Endothelial cell of umbilical vein (primary cell): ENCODE data around the gene CRYAB. TPM values are rescaled to one million over a fixed set of nuclear protein-coding genes. Genes with fewer than 3 reads are reported as not detected.
"Not testable (repeated sequence)": the region's sequence is repeated elsewhere in the genome, so short reads cannot be mapped to it uniquely, and the experiment has no call there.

ENCODE experiments used
- BruUV-seq: library from RNA; stranded (reverse); fragments of 400-500 nt; replicated peaks from 2 replicates; lab custom pipeline; 2021; lab: Mats Ljungman, UMichigan
- CTCF ChIA-PET: fragments of 300-600, 350-600 bp; sonication (Branson Sonifier 250); formaldehyde crosslinking; loops from one replicate; lab custom pipeline; 2021; ENCODE audit warnings: antibody characterized with exemption, inconsistent platforms; lab: Charles Lee
- POLR2A ChIA-PET: fragments of 300-600, 350-600 bp; sonication (Branson Sonifier 250); formaldehyde crosslinking; loops from one replicate; lab custom pipeline; 2021; ENCODE audit warnings: antibody characterized with exemption, inconsistent platforms; lab: Charles Lee
- DNase-seq: peaks from one replicate; pipeline ENCODE4 v3.0.0-alpha.2; 2011; ENCODE audit warnings: low read depth, low spot score
- FAIRE-seq: peaks from 2 replicates; lab custom pipeline; 2011; peaks lifted over from hg19 to GRCh38; lab: Jason Lieb, UNC
- H2AFZ ChIP-seq: 2 replicates; pipeline ENCODE4 v1.6.0; 2012; ENCODE audit warnings: low read depth, low read length, control low read depth, inconsistent platforms
- H3K27ac ChIP-seq: 2 replicates; pipeline ENCODE4 v1.5.1; 2011; ENCODE audit warnings: low read depth, mild to moderate bottlenecking, control low read depth, low read length, moderate library complexity; ENCODE audit not compliant: insufficient read depth
- H3K27me3 ChIP-seq, 2 experiments: 2 replicates each; pipeline versions ENCODE4 v1.6.0 to v1.6.1; 2011; ENCODE audit warnings: low read length in 2 of 2, mixed read lengths in 1 of 2; ENCODE audit not compliant: control insufficient read depth in 2 of 2, insufficient read depth in 2 of 2
- H3K36me3 ChIP-seq, 2 experiments: 2 replicates in 1 of 2; 3 replicates in 1 of 2; pipeline ENCODE4 v1.5.1; 2011; ENCODE audit warnings: low read length in 2 of 2, mild to moderate bottlenecking in 1 of 2, moderate library complexity in 1 of 2; ENCODE audit not compliant: control insufficient read depth in 2 of 2, insufficient read depth in 2 of 2; ENCODE audit errors: extremely low read depth in 1 of 2
- H3K4me1 ChIP-seq: 3 replicates; pipeline ENCODE4 v1.5.1; 2011; ENCODE audit warnings: mild to moderate bottlenecking, low read length; ENCODE audit not compliant: control insufficient read depth, insufficient read depth; ENCODE audit errors: extremely low read depth
- H3K4me2 ChIP-seq: 2 replicates; pipeline ENCODE4 v1.6.1; 2011; ENCODE audit warnings: low read length, control low read depth, mixed read lengths; ENCODE audit not compliant: insufficient read depth
- H3K4me3 ChIP-seq, 3 experiments: fragments of 200-600 bp in 1 of 3; sonication (generic), shearing (Covaris generic) in 1 of 3; replicated peaks in 1 of 3; 2 replicates each; pipeline ENCODE4 v1.5.1; 2011 to 2016; ENCODE audit warnings: control low read depth in 3 of 3, low read length in 3 of 3, mild to moderate bottlenecking in 2 of 3, inconsistent platforms in 1 of 3, low read depth in 1 of 3, moderate library complexity in 1 of 3; ENCODE audit not compliant: insufficient read depth in 1 of 3
- H3K79me2 ChIP-seq: 2 replicates; pipeline ENCODE4 v1.6.0; 2012; ENCODE audit warnings: low read length, inconsistent platforms; ENCODE audit not compliant: control insufficient read depth, insufficient read depth
- H3K9ac ChIP-seq: replicated peaks from 2 replicates; pipeline ENCODE3; 2011; ENCODE audit warnings: low read length, control low read depth; ENCODE audit not compliant: insufficient read depth; ENCODE audit errors: extremely low read depth
- H3K9me1 ChIP-seq: replicated peaks from 3 replicates; pipeline ENCODE4 v1.6.0; 2011; ENCODE audit warnings: mild to moderate bottlenecking, low read length; ENCODE audit not compliant: control insufficient read depth, insufficient read depth; ENCODE audit errors: extremely low read depth
- H3K9me3 ChIP-seq: replicated peaks from 2 replicates; pipeline ENCODE4 v1.5.1; 2012; ENCODE audit warnings: low read length, inconsistent platforms; ENCODE audit not compliant: control insufficient read depth, insufficient read depth
- H4K20me1 ChIP-seq: replicated peaks from 2 replicates; pipeline ENCODE3; 2011; ENCODE audit warnings: mild to moderate bottlenecking, low read length; ENCODE audit not compliant: control insufficient read depth, insufficient read depth; ENCODE audit errors: extremely low read depth
- EZH2 ChIP-seq: IDR thresholded peaks from 2 replicates; pipeline ENCODE4 v1.6.1; 2012; ENCODE audit warnings: borderline replicate concordance, low read depth, mild to moderate bottlenecking, moderate library complexity, low read length, inconsistent platforms; ENCODE audit not compliant: severe bottlenecking
- FOS ChIP-seq: IDR thresholded peaks from 2 replicates; pipeline ENCODE4 v1.6.1; 2011; ENCODE audit warnings: mild to moderate bottlenecking, low read length, moderate library complexity, borderline replicate concordance; ENCODE audit not compliant: insufficient read depth
- GATA2 ChIP-seq: IDR thresholded peaks from 2 replicates; pipeline ENCODE4 v1.7.0; 2011; ENCODE audit warnings: low read depth, mild to moderate bottlenecking, moderate library complexity, mixed read lengths, low read length; ENCODE audit not compliant: insufficient read length, insufficient read depth
- JUN ChIP-seq: IDR thresholded peaks from 2 replicates; pipeline ENCODE4 v1.6.1; 2011; ENCODE audit warnings: borderline replicate concordance, low read depth; ENCODE audit not compliant: insufficient read length, insufficient read depth
- MYC ChIP-seq: IDR thresholded peaks from one replicate; pipeline ENCODE4 v1.6.1; 2011; ENCODE audit warnings: mild to moderate bottlenecking, low read depth, low read length
- POLR2A ChIP-seq: IDR thresholded peaks from 2 replicates; pipeline ENCODE4 v1.6.1; 2012; ENCODE audit warnings: low read depth, mild to moderate bottlenecking, control low read depth, low read length
- POLR2AphosphoS5 ChIP-seq: IDR thresholded peaks from 2 replicates; pipeline ENCODE4 v1.6.1; 2012; ENCODE audit warnings: low read depth, mild to moderate bottlenecking, control low read depth, low read length, moderate library complexity; ENCODE audit not compliant: insufficient read depth
- dilution Hi-C: fragments of 300-500 bp; cut with MboI; formaldehyde crosslinking; loops from one replicate; pipeline ENCODE4 v1.15.0; 2019; ENCODE audit warnings: low sequenced_read_pairs; ENCODE audit not compliant: extremely low pct_ligation_motif_present
- intact Hi-C: fragments of 100-400 bp; cut with micrococcal nuclease; formaldehyde crosslinking; loops from one replicate; pipeline ENCODE4 v1.10.0; 2022
- polyA plus RNA-seq, 4 experiments: library from polyadenylated mRNA; depleted of rRNA in 3 of 4; stranded (reverse) in 3 of 4; unstranded in 1 of 4; fragments of >200 nt; gene quantifications; 2 replicates each; pipeline versions ENCODE4 v1.2.1 to v1.2.3, GENCODE V29; 2011 to 2012; ENCODE audit warnings: missing spikeins in 1 of 4
- total RNA-seq: library from RNA; stranded (reverse); gene quantifications from 2 replicates; pipeline ENCODE4 v1.2.3, GENCODE V29; 2021
- TF ChIP-seq, protein P1 (sequence below), 2 donors: IDR thresholded peaks; 1 replicate in 1 of 2; 2 replicates in 1 of 2; pipeline ENCODE4 v1.5.1; 2011; ENCODE audit warnings: low read length in 2 of 2, mild to moderate bottlenecking in 2 of 2, moderate library complexity in 2 of 2, control low read depth in 1 of 2, inconsistent platforms in 1 of 2, low read depth in 1 of 2; ENCODE audit not compliant: insufficient read depth in 1 of 2; ENCODE audit errors: extremely low read depth in 1 of 2
- TF ChIP-seq, protein P2 (sequence below): IDR thresholded peaks from 2 replicates; pipeline ENCODE4 v1.6.1; 2011; ENCODE audit not compliant: insufficient read depth, insufficient read length

CRYAB gene
- total and polyA plus RNA-seq, 2 donors (not counting 3 experiments of a cell fraction or from before 2014, with no cell fraction given), result 0.48 TPM; not detected in 1

DNA sequence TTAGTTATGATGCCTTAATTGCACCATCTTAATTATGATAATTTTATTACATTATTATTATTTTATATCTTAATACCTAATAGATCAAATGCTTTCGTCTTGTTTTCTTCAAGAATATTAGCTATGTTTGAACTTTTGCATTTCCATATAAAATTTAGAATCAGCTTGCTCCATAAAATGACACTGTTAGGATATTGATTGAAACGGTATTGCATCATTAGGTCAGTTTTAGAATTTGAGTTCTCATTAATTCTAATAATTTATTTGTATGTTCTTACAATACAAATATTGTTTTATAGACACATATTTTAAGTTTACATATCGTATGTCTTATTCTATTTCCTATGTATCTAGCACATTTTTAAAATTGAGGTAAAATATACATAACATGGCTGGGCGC, 25.5 kb downstream of the CRYAB start:
- H3K9me1 ChIP-seq, result no peaks in the 10 kb centered on the region
- no peak overlapping the region for H3K4me2 ChIP-seq
- ChIA-PET CTCF (no interaction called here), POLR2A (no interaction called here)
- no peak for FAIRE-seq
- no peaks in the 10 kb centered on the region for H4K20me1 ChIP-seq
- no peaks in the 10 kb centered on the region for H3K27me3 ChIP-seq
- no peak overlapping the region for H3K27ac ChIP-seq
- H3K79me2 ChIP-seq, result no peaks in the 10 kb centered on the region
- peaks cover 10% of the 10 kb centered on the region for H3K4me1 ChIP-seq
- BruUV-seq, result no TSS peak
- H3K9ac ChIP-seq, result no peak overlapping the region
- intact Hi-C loops (no loop called here), dilution Hi-C loops (no loop called here)
- no peaks in the 10 kb centered on the region for H3K9me3 ChIP-seq
- H3K36me3 ChIP-seq, result no peaks in the 10 kb centered on the region
- no peak for TF ChIP-seq EZH2
- TF ChIP-seq, protein P1, sequence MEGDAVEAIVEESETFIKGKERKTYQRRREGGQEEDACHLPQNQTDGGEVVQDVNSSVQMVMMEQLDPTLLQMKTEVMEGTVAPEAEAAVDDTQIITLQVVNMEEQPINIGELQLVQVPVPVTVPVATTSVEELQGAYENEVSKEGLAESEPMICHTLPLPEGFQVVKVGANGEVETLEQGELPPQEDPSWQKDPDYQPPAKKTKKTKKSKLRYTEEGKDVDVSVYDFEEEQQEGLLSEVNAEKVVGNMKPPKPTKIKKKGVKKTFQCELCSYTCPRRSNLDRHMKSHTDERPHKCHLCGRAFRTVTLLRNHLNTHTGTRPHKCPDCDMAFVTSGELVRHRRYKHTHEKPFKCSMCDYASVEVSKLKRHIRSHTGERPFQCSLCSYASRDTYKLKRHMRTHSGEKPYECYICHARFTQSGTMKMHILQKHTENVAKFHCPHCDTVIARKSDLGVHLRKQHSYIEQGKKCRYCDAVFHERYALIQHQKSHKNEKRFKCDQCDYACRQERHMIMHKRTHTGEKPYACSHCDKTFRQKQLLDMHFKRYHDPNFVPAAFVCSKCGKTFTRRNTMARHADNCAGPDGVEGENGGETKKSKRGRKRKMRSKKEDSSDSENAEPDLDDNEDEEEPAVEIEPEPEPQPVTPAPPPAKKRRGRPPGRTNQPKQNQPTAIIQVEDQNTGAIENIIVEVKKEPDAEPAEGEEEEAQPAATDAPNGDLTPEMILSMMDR (IDR thresholded peaks at IDR 0.05; ENCODE audit: extremely low read depth in 1 of 2, insufficient read depth in 1 of 2, low read depth in 1 of 2, low read length in 2 of 2), result no peak
- TF ChIP-seq, protein P2, sequence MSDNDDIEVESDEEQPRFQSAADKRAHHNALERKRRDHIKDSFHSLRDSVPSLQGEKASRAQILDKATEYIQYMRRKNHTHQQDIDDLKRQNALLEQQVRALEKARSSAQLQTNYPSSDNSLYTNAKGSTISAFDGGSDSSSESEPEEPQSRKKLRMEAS, result no peak
- TF ChIP-seq GATA2, result no peak
- no peak for TF ChIP-seq MYC
- TF ChIP-seq JUN, result no peak
- TF ChIP-seq POLR2A, result no peak
- no peak for TF ChIP-seq FOS
- no peak for TF ChIP-seq POLR2AphosphoS5
- H2AFZ ChIP-seq, result no peak overlapping the region
- H3K4me3 ChIP-seq, result no peak overlapping the region
- DNase-seq, result no peak

DNA sequence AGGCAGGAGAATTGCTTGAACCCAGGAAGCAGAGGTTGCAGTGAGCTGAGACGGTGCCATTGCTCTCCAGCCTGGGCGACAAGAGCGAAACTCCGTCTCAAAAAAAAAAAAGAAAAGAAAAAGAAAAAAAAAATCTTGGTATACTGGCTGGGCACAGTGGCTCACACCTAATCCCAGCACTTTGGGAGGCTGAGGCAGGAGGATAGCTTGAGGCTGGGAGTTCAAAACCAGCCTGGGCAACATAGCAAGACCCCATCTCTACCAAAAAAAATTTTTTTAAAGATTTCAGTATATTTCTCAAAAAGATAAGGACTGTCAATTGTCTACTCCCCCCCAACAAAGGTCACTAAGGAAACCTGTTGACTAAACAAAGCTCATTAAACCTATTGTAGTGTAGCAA, 26.5 kb downstream of the CRYAB start:
- dilution Hi-C loops, H3K4me3 ChIP-seq, intact Hi-C loops, H3K27ac ChIP-seq, H3K79me2 ChIP-seq, H3K9me3 ChIP-seq, H3K9me1 ChIP-seq, FAIRE-seq, H2AFZ ChIP-seq, DNase-seq, H4K20me1 ChIP-seq, H3K4me2 ChIP-seq, H3K9ac ChIP-seq, CTCF ChIA-PET, BruUV-seq, H3K36me3 ChIP-seq, POLR2A ChIA-PET, H3K27me3 ChIP-seq: not testable (repeated sequence)
- peaks cover 10% of the 10 kb centered on the region for H3K4me1 ChIP-seq
